A172 (cell line): Measurements from ENCODE around the gene FUZ. TPM values are rescaled to one million over a fixed set of nuclear protein-coding genes. Genes with fewer than 3 reads are reported as not detected.

Source experiments
- DNase-seq: peaks from one replicate; pipeline ENCODE4 v3.0.0-alpha.2; 2015; ENCODE audit warnings: low spot score
- total RNA-seq: library from RNA; depleted of rRNA; stranded (reverse); fragments of >200 nt; shearing (Covaris generic); gene quantifications from 2 replicates; pipeline ENCODE4 v1.2.3, GENCODE V29; 2014

The FUZ gene
- total RNA-seq, 1 experiment from 2014 or later = 17.6 TPM

DNA sequence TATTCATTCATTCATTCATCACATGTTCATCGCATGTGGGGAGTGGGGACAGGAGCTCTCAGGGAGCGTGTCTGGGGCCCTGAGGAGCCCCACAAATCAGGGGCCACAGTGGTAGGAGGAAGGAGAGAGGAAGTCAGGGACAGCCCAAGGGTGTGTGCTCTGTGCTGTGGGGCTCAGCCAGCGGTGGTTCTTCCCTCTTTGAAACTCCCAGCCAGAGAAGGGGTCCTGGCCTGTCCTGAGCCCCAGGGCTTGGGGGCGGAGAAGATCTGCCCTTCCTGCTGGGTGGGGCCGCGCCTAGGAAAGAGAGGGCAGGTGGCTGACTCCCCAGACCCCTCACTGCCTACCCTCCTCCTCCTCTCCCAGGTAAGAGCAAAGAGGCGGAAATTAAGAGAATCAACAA lies 31.7 kb downstream of the FUZ start:
- DNase-seq = no peak

DNA sequence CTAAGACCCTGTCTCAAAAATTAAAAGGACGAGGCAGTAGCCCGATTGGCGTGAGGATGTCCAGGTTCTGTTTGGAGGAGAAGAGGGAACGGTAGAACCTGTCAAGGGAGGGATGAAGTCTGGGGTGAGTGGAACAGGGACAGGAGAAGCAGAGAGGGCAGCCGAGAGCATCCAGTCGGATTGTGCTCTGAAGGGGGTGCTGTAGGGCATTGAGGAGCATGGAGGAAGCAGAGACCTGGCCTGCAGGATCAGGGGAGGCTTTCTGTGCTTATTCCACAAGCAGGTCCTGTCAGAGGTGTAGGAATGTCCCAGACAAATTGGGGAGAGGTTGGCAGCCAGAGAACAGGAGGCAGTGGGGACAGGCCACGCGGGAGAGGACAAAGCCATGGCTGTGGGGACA lies 32.2 kb downstream of the FUZ start:
- no peak for DNase-seq

DNA sequence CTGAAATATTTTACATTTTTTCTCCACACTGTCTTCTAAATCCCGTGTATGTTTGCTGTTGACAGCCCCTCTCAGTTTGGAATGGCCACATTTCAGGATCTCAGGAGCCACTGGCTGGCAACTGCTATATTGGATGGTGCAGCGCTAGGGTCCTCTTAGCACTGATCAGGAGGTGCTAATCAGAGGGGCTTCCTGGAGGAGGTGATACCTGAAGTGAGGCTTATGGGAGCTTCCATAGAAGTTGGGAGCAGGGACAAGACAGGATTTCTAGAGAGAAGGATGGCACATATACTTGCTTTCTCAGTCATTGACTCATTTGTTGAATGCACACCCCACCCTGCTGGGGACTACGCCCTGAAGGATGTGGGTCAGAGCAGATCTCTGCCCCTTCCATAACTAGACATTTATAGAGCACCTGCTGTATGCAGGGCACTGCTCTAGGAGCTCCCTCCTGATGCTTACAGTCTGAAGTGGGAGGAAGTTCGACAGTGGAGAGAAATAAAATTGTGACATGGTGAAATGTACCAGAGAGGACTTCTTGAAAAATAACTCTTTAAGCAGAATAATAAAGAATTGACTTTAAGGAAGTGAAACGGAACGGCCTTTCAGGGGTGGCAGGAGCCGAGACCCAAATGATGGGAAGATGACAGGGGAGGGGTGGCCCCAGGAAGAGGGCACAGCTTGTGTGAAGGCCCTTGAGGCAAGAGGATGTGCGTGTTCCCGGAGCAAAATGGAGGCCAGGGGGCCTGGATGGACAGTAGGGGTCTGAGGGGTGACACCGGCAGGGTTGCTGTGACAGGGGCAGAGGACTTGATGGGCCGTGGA lies 33.1 kb downstream of the FUZ start:
- DNase-seq = no peak

- no peak for DNase-seq
These were observed 36.7 kb downstream of the FUZ start for GRCh38 chr19:49776371-49776764.

DNA sequence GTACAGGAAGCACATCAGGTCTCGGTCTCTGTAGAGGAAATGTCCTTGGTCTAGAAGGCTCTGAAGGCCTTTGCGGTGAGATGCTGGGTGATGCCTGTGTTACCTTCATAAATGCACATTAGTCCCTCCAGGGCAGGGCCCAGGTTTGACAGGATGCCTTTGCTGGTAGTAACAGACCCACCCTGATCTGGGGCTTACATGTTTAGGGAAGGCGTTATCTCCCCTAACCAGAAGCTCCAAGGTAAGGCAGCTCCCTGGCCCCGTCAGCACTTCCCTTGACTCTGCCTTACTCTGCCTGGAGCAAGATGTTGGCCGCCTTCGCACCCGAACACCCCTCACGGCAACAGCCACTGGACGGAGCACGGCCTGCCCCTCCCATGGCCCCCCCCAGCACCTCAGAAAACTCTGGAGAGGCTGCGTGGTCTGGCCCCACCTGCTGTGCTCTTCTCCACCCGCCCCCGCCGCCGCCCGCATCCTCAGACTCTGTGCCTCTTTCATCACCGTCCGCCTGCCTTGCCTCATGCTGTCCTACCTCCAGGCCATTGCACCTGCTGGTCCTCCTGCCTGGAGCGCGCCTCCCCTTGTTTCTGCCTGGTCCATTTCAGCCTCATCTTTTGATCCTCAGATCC lies 37.2 kb downstream of the FUZ start:
- no peak for DNase-seq

DNA sequence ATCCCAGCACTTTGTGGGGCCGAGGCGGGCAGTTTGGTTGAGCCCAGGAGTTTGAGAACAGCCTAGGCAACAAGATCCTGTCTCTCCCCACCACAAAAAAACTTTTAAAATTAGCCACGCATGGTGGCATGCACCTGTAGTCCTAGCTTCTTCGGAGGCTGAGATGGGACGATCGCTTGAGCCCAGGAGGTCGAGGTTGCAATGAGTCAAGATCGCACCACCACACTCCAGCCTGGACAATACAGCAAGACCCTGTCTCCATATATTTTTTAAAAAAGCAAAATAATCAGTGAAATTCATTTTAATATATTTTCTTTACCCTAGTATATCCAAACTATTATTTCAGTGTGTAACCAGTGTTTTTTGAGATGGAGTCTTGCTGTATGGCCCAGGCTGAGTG lies 38.1 kb downstream of the FUZ start:
- no peak for DNase-seq

DNA sequence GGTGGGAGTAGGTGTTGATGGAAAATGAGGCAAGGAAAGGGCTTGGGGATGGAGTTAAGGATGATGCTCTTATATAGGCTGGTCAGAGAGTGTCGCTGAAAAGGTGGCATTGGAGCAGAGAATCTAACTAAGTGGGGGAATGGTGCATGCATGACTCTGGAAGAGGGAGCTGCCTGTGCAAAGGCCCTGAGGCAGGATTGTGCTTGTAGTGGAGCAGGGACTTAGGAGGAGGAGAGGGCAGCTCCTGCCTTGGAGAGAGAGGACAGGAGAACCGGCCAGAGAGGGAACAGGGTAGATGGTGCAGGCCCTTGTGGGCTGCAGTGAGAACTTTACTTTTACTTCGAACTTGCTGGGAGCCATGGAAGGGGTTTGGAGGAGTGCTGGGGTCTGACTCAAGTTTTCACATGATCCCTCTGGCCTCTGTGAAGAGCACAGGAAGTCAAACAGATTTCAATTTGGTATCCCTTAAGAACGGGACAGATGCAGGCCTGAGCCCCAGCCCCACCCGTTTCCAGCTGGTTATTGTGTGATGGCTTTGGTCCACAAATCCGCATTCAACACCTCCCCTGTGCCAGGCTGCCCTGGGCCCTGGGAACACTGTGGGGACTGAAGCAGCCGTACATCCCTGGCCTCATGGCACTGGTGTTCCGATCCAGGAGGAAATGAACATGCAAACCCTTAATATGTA lies 39.3 kb downstream of the FUZ start:
- no peak for DNase-seq

DNA sequence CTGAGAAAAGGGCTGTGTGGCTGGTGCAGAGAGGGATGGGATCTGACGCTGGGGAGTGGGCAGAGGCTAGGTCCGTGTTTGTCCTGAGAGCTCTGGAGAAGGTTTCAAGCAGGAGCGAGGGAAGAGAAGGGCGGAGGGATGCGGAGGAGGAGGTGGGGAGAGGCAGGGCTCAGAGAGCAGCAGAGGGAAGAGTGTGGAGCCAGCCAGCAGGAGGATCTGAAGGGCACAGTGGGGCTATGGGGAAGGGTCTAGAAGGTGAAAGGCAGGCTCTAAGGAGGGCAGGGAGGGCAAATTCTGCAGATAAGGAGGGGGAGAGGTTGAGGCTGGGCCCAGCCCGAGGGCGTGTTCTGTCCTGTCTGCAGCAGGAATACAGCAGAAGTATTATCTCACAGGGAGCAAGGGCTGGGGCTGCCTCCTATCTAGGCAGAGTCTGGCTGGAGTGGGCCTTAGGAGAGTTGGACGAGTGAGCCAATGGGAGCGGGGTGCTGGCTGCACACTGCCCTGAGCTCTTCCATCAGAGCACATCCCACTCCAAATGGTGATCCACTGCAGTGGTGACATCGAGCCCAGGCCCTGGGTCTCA lies 40.2 kb downstream of the FUZ start:
- no peak for DNase-seq

GRCh38 chr19:49771674-49772139 lies 41.4 kb downstream of the FUZ start:
- DNase-seq = no peak

DNA sequence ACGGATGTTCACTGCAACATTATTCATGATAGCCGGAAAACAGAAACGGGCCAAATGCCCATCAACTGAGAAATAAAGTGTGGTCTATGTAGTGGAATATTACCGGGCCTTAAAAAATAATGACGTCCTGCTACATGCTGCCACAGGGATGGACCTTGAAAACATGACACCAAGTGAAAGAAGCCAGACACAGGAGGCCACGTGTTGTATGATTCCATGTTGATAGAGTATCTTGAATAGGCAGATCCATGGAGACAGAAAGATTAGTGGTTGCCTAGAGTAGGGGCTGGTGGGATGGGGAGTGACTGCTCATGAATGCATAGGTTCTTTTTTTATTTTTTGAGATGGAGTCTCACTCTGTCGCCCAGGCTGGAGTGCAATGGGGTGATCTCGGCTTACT lies 42.6 kb downstream of the FUZ start:
- no peak for DNase-seq

DNA sequence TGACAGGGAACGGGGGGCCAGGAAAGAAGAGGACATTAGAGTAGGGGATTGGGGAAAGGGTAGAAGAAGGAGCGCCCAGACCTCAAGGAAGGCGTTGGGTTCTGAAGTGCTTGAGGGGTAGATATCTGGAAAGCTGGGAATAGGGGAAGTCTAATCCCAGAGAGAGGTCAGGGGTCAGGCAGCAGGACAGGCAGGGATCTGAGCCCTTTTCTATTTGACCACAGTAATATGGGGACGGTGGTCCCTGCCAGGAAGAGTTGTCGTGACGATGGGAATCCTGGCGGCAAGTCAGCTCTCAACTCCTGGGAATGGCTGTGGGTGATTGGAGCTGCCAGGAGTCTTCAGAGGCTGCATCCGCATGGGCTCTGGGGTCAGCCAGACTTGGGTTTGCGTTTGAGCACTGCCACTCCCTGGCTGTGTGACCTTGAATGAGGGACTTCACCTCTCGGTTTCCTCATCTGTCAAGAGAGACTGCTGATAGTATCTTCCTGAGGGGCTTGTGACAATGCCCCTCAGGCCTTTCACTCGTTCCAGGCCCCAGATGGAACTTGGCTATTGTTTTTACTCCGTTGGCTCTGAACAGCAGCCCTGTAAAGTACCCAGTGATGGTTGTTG lies 45.0 kb downstream of the FUZ start:
- no peak for DNase-seq

GRCh38 chr19:49767381-49767780 lies 45.7 kb downstream of the FUZ start:
- no peak for DNase-seq

DNA sequence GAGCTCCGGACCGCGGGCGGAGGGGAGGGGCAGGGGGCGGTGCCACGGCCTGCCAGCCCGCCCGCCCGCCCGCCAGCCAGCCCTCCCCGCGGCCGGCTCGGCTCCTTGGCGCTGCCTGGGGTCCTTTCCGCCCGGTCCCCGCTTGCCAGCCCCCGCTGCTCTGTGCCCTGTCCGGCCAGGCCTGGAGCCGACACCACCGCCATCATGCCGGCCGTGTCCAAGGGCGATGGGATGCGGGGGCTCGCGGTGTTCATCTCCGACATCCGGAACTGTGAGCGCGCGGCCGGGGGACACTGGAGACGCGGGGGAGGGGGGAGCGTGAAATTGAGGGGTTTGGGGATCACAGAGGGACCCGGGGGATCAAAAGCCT lies 46.2 kb downstream of the FUZ start, which contains the start of gene AP2A1:
Gene AP2A1 (plus strand): TSS at position 72 of the 370 bp plus-strand sequence. CDS start 133 bp downstream, at position 205.
- no peak for DNase-seq

DNA sequence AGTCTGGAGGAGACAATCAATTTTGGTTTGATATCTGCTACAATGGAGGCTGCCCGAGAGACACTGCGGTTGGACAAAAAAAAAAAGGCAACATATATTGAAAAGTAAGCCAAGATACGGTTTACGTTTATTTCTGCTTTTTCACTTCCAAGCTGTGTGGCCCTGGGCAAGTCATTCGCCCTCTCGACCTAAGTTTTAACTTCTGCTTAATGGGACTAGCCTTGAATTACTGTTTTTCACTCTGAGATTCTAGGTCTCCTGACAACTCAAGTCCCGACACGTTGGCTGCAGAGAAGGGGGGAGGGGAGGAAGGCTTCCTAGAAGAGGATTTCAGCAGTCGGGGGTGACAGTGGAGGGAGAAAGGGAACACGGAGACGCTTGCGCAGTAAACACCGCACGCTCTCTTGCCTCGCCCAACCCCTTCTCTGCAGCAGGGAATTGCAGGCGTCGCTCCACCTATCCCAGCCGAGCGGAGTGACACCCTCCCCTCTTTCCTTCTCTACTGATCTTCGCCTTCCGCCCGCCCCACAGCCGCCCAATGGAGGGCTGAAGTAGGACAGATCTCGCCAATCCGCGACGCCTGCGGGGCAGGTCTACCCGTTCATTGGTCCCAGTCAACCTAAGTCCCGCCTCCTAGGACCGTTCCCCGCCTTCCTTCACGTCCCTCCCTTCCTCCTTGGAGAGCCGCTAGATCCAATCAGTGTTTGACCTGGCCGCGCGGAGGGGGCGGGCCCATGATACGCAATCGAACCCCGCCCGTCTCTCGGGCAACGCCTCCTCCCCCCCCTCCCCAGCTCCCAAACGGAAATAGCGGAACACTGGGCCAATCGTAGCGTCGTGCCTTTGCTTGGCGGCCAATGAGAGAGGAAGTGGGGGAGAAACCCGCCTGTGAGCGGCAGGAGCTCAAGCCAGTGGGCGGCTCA lies 46.8 kb downstream of the FUZ start:
- DNase-seq = peak; percentile 100

DNA sequence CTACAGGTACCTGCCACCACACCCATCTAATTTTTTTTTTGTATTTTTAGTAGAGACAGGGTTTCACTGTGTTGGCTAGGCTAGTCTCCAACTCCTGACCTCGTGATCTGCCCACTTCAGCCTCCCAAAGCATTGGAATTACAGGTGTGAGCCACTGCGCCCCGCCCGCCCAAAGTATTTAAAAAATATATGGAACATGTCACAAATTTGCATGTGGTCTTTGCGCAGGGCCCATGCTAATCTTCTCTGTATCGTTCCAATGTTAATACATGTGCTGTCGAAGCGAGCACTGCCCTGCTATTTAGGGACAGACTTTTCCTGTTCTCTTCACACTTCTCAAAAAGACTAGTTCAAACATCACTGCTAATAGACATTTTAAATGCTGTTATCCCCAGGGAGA lies 48.8 kb downstream of the FUZ start:
- DNase-seq = no peak

GRCh38 chr19:49763230-49763629 lies 49.9 kb downstream of the FUZ start, which contains the start of gene TSKS:
Gene TSKS (minus strand): TSS chr19:49763306. CDS start chr19:49763247, 59 bp downstream.
- DNase-seq = no peak

- no peak for DNase-seq
These were observed 51.3 kb downstream of the FUZ start for GRCh38 chr19:49761625-49762311.

DNA sequence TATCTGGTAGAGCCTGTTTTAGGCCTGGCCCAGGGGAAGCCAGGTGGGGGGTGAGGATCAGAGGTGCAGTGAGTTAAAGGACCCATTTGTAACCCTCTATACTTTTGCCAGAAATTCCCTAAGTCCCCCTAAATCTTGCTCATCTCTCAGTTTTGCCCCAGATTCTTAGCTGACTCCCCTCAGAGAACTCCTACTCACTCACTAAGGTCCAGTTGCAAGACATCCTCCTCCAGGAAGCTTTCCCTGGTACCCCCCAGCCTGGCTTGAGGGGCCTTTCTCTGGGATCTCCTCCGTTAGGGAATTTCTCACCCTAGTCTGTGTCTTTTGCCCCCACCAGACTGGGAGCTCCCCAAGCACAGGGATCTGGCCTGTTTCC lies 51.9 kb downstream of the FUZ start:
- no peak for DNase-seq

GRCh38 chr19:49758292-49758691 lies 54.8 kb downstream of the FUZ start:
- peak; percentile 72 for DNase-seq
